K562 (cell line): Measurements from ENCODE around the gene CEP57. TPM values are rescaled to one million over a fixed set of nuclear protein-coding genes. Genes with fewer than 3 reads are reported as not detected.

Source experiments
- ATAC-seq: fragments of 200-7000 bp; cut with Tn5 transposase; 3 replicates; pipeline ENCODE4 v1.9.1; 2020; ENCODE audit warnings: moderate library complexity
- Bru-seq: library from RNA; stranded (reverse); fragments of 400-500 nt; gene quantifications from one replicate; lab custom pipeline; 2021; lab: Mats Ljungman, UMichigan
- BruChase-seq, 2 experiments: library from RNA; stranded (reverse); fragments of 400-500 nt; gene quantifications; one replicate each; lab custom pipeline; 2021; lab: Mats Ljungman, UMichigan
- BruUV-seq: library from RNA; stranded (reverse); fragments of 400-500 nt; replicated peaks from 2 replicates; lab custom pipeline; 2021; lab: Mats Ljungman, UMichigan
- CTCF ChIA-PET: fragments of 300-600 bp; formaldehyde crosslinking; extraction: SDS; loops from one replicate; lab custom pipeline; 2021; ENCODE audit warnings: low intra/inter-chr PET ratio; lab: Yijun Ruan, JAX
- POLR2A ChIA-PET: fragments of 300-600, 350-650 bp; sonication (Branson Sonifier 250); formaldehyde crosslinking; extraction: SDS; loops from one replicate; lab custom pipeline; 2021; ENCODE audit warnings: antibody characterized with exemption, inconsistent platforms; lab: Yijun Ruan, JAX
- DNase-seq, 4 experiments: peaks; one replicate each; pipeline versions ENCODE4 v3.0.0 to v3.0.0-alpha.2; 2011 to 2018; ENCODE audit warnings: low spot score in 3 of 4, mixed read lengths in 3 of 4; ENCODE audit errors: extremely low read depth in 1 of 4
- FAIRE-seq: peaks from 2 replicates; lab custom pipeline; 2011; peaks lifted over from hg19 to GRCh38; lab: Jason Lieb, UNC
- H2AFZ ChIP-seq: 2 replicates; pipeline ENCODE4 v1.6.0; 2011; ENCODE audit warnings: low read depth, low read length, control low read depth, inconsistent platforms
- H3K27ac ChIP-seq: fragments of 200-600 bp; 3 replicates; pipeline ENCODE4 v1.8.0; 2011; ENCODE audit warnings: low read depth, mild to moderate bottlenecking, control low read depth, inconsistent platforms, low read length, moderate library complexity, mixed read lengths; ENCODE audit errors: extremely low read depth
- H3K27me3 ChIP-seq, 2 experiments: fragments of 300-600 bp in 1 of 2; 2 replicates in 1 of 2; 3 replicates in 1 of 2; pipeline versions ENCODE4 v1.6.0 to v1.8.0; 2011; ENCODE audit warnings: inconsistent platforms in 2 of 2, low read length in 2 of 2, mild to moderate bottlenecking in 1 of 2, mixed read lengths in 1 of 2, moderate library complexity in 1 of 2; ENCODE audit not compliant: control insufficient read depth in 2 of 2, insufficient read depth in 2 of 2
- H3K36me3 ChIP-seq: fragments of 300-600 bp; 3 replicates; pipeline ENCODE4 v1.8.0; 2011; ENCODE audit warnings: mild to moderate bottlenecking, low read length, inconsistent platforms; ENCODE audit not compliant: control insufficient read depth, insufficient read depth
- H3K4me1 ChIP-seq, 2 experiments: fragments of 200-600 bp in 1 of 2; replicated peaks in 1 of 2; 2 replicates in 1 of 2; 3 replicates in 1 of 2; pipeline versions ENCODE4 v1.5.1 to v1.8.0; 2011; ENCODE audit warnings: inconsistent platforms in 2 of 2, low read length in 2 of 2, mild to moderate bottlenecking in 1 of 2, mixed read lengths in 1 of 2, moderate library complexity in 1 of 2; ENCODE audit not compliant: control insufficient read depth in 2 of 2, insufficient read depth in 2 of 2
- H3K4me2 ChIP-seq: 2 replicates; pipeline ENCODE4 v1.6.1; 2011; ENCODE audit warnings: low read length, control low read depth, inconsistent platforms, mixed read lengths; ENCODE audit not compliant: insufficient read depth
- H3K4me3 ChIP-seq: fragments of 200-600 bp; sonication (generic), shearing (Covaris generic); 2 replicates; pipeline ENCODE4 v1.5.1; 2016; ENCODE audit warnings: control low read depth, inconsistent platforms
- H3K79me2 ChIP-seq: fragments of 200-600 bp; 3 replicates; pipeline ENCODE4 v1.8.0; 2011; ENCODE audit warnings: low read length, inconsistent platforms; ENCODE audit not compliant: control insufficient read depth, insufficient read depth
- H3K9ac ChIP-seq, 2 experiments: 2 replicates each; pipeline versions ENCODE4 v1.6.0 to v1.6.1; 2011; ENCODE audit warnings: low read depth in 2 of 2, low read length in 2 of 2, control low read depth in 1 of 2, inconsistent platforms in 1 of 2, mild to moderate bottlenecking in 1 of 2, mixed read lengths in 1 of 2; ENCODE audit not compliant: insufficient read depth in 1 of 2
- H3K9me1 ChIP-seq: one replicate; pipeline ENCODE4 v1.6.0; 2011; ENCODE audit warnings: inconsistent platforms, mild to moderate bottlenecking, low read length, moderate library complexity; ENCODE audit not compliant: control insufficient read depth, insufficient read depth
- H3K9me3 ChIP-seq: replicated peaks from 2 replicates; pipeline ENCODE4 v1.5.1; 2011; ENCODE audit warnings: low read depth, low read length, inconsistent platforms; ENCODE audit not compliant: control insufficient read depth, insufficient read depth
- H4K20me1 ChIP-seq: replicated peaks from 2 replicates; pipeline ENCODE4 v1.6.1; 2011; ENCODE audit warnings: low read length, inconsistent platforms, mixed read lengths; ENCODE audit not compliant: control insufficient read depth, insufficient read depth
- ZNF644 ChIP-seq: fragments of 200-800 bp; sonication (Bioruptor generic); IDR thresholded peaks from 2 replicates; pipeline ENCODE4 v1.6.1; 2016; ENCODE audit warnings: low read depth, missing genetic modification characterization, missing compliant biosample characterization
- ZNF696 ChIP-seq: fragments of 250-450 bp; sonication (Bioruptor Pico); conservative IDR thresholded peaks from 2 replicates; pipeline ENCODE4 v1.4.0; 2020; ENCODE audit warnings: mild to moderate bottlenecking, moderate library complexity
- WGBS: fragments of 100-300 bp; shearing (Covaris generic); methylation state at CpG from one replicate; pipeline ENCODE4 v1.1.6; 2016; ENCODE audit warnings: low coverage, mixed read lengths; ENCODE audit not compliant: insufficient coverage; ENCODE audit errors: missing lambda C conversion rate; 5-methylcytosine and 5-hydroxymethylcytosine counted together
- in situ Hi-C: fragments of 300-500 bp; cut with MboI; formaldehyde crosslinking; loops from 4 replicates; pipeline ENCODE4 v1.15.0; 2018; ENCODE audit warnings: inconsistent platforms, mixed read lengths
- intact Hi-C: fragments of 100-400 bp; cut with micrococcal nuclease; formaldehyde crosslinking; loops from 2 replicates; pipeline ENCODE4 v1.14.2; 2022
- long read RNA-seq, 3 experiments: library from polyadenylated mRNA in 2 of 3; library from RNA in 1 of 3; unstranded in 2 of 3; stranded (forward) in 1 of 3; transcript quantifications; one replicate each; pipeline ENCODE4 v2.0.0, GENCODE V29; 2019 to 2022
- polyA minus RNA-seq, 3 experiments: library from RNA; depleted of rRNA, polyadenylated mRNA; stranded (reverse); fragments of >200 nt; gene quantifications; 2 replicates each; pipeline ENCODE4 v1.2.3, GENCODE V29; 2011
- polyA plus RNA-seq, 8 experiments: library from polyadenylated mRNA; depleted of rRNA in 4 of 8; stranded (reverse) in 5 of 8; unstranded in 3 of 8; fragments of >200 nt; fragmentation: Nextera tagmentation in 2 of 8; fragmentation: Illumina TruSeq in 1 of 8; extraction: Ambion mirVana in 2 of 8; extraction: Trizol in 1 of 8; gene quantifications; 2 replicates each; pipeline versions ENCODE4 v1.2.1 to v1.2.3, GENCODE V29; 2011 to 2014; ENCODE audit warnings: inconsistent platforms in 1 of 8, missing spikeins in 1 of 8
- total RNA-seq, 7 experiments: library from RNA; depleted of rRNA in 6 of 7; stranded (reverse); fragments of >200 nt in 6 of 7; fragmentation: Illumina TruSeq in 2 of 7; extraction: Trizol in 2 of 7; gene quantifications; 2 replicates each; pipeline versions ENCODE4 v1.2.1 to v1.2.3, GENCODE V29; 2011 to 2021; ENCODE audit warnings: low replicate concordance in 1 of 7

CEP57 gene
- 28.8 and 122 TPM in 2 replicates for total RNA-seq (2011; cell fraction: chromatin; rRNA removed; ENCODE audit: low replicate concordance)
- 16.0 and 21.6 TPM in 2 replicates for total RNA-seq (2011; cell fraction: nucleolus; rRNA removed)
- total RNA-seq (2011; cell fraction: nucleoplasm; rRNA removed) = 36.4 and 64.2 TPM in 2 replicates
- total RNA-seq (2014; rRNA removed) (50.7 and 62.7 TPM in 2 replicates), total RNA-seq (2014; rRNA removed; fragmentation: Illumina TruSeq; extraction: Trizol) (85.3 and 103 TPM in 2 replicates), total RNA-seq (2015; rRNA removed; fragmentation: Illumina TruSeq; extraction: Trizol) (71.0 and 81.5 TPM in 2 replicates), total RNA-seq (2021) (65.2 and 66.4 TPM in 2 replicates), polyA plus RNA-seq (2011; rRNA removed) (76.5 and 88.1 TPM in 2 replicates), polyA plus RNA-seq (2014; fragmentation: Illumina TruSeq; extraction: Trizol) (67.3 and 74.3 TPM in 2 replicates), polyA plus RNA-seq (2014; fragmentation: Nextera tagmentation; extraction: Ambion mirVana) (10 to 100 TPM; 25.1 to 33.9 TPM), polyA plus RNA-seq (2014; rRNA removed) (47.5 and 54.3 TPM in 2 replicates), polyA minus RNA-seq (2011; rRNA and poly(A)+ RNA removed) (101 and 113 TPM in 2 replicates), Bru-seq, nascent RNA (percentile 91 among the genes with signal in this experiment), BruChase-seq, experiment 1, labeled RNA remaining after a 2-hour chase (percentile 93 among the genes with signal in this experiment), BruChase-seq, experiment 2, labeled RNA remaining after a 6-hour chase (percentile 92 among the genes with signal in this experiment)
- polyA plus RNA-seq (2011; cell fraction: cytosol; rRNA removed) = 26.5 and 37.3 TPM in 2 replicates
- 36.1 and 55.6 TPM in 2 replicates for polyA plus RNA-seq (2011; cell fraction: nucleus; rRNA removed)
- 50.5 and 75.0 TPM in 2 replicates for polyA plus RNA-seq (2012)
- 27.6 and 43.8 TPM in 2 replicates for polyA minus RNA-seq (2011; cell fraction: cytosol; rRNA and poly(A)+ RNA removed)
- polyA minus RNA-seq (2011; cell fraction: nucleus; rRNA and poly(A)+ RNA removed) = 37.0 and 69.0 TPM in 2 replicates
- long read RNA-seq, experiment 1, transcript CEP57-210 (7 exons, 2,084 nt) = minor isoform, 33 of 202 reads
- long read RNA-seq, experiment 1, transcript CEP57-202 (11 exons, 3,178 nt) = major isoform, 68 of 202 reads
- long read RNA-seq, experiment 1, partial matches to known transcripts = 19 of 202 reads
- long read RNA-seq, experiment 1, other reads (novel, unspliced or antisense) = 74 of 202 reads
- long read RNA-seq, experiment 2, partial matches to known transcripts = 5 of 48 reads
- long read RNA-seq, experiment 2, other reads (novel, unspliced or antisense) = 40 of 48 reads
- long read RNA-seq, experiment 3, transcript CEP57-210 (7 exons, 2,084 nt) = major isoform, 13 of 72 reads
- long read RNA-seq, experiment 3, transcript CEP57-202 (11 exons, 3,178 nt) = major isoform, 13 of 72 reads
- long read RNA-seq, experiment 3, partial matches to known transcripts = 30 of 72 reads
- long read RNA-seq, experiment 3, other reads (novel, unspliced or antisense) = 15 of 72 reads

DNA sequence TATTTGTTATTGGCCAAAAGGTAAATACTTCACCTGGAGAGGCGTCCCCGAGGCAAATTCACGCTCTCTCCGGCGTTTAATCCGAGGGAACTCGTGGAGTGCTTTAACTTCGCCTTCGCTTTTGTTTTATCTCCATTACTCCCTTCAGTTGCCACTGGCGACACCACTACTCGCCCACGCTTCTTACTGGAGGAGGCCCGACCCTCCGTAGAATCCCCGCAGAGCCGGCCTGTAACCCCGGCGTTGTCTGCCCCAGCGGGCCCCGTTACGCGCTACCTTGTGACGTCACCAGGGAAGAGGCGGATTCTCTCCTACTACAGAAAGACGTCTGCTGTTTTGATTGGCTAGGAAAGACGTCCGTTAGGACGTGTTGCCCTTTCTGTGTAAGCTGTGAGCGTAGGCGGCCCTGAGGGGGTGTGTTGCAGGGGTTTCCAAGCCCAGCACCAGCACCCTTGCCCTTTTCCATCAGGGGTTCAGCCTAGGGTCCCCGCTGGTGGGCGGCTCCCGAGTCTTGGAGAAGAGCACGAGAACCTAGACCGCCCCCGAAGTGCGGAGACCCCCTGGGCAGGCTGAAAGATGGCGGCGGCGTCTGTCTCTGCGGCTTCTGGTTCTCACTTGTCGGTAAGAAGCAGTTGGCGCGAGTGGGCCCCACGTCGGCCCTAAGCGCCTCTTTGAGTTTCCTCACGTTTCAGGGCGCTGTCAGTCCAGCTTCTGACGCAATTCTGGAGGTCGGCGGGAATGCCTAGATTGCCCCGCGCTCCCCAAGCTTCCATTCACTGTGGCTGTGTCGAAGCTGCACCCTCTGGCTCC is at the start of gene CEP57:
CEP57 (plus strand) TSS at position 376 of the 810 bp plus-strand sequence; CDS start at position 577, 201 bp downstream.
- WGBS = under 1% methylated on average over 51 of the region's 55 CpGs
- FAIRE-seq = peak; percentile 91
- H3K27me3 ChIP-seq = no peaks in the 10 kb centered on the region
- H3K4me3 ChIP-seq = peak within 1 kb of the TSS; percentile 88
- H3K4me2 ChIP-seq = peak within 1 kb of the TSS; percentile 95
- ChIA-PET CTCF (no interaction called here), POLR2A (interaction anchor here (0.6 to 3.8 kb wide), 25 partner anchors 7 to 646 kb away, joined by 3 to 20 read pairs (median 3); partner anchors contain the start of genes CCDC82 and JRKL)
- peaks cover 41% of the 10 kb centered on the region for H3K36me3 ChIP-seq
- peaks cover 6% of the 10 kb centered on the region; the same call in 1 of the 2 replicates for H4K20me1 ChIP-seq
- H2AFZ ChIP-seq = peak within 1 kb of the TSS; percentile 95
- no peaks in the 10 kb centered on the region for H3K9me1 ChIP-seq
- H3K9ac ChIP-seq = peak within 1 kb of the TSS; percentile 96 to 99
- peak; percentile 80 for ATAC-seq
- peaks cover 4 to 14% of the 10 kb centered on the region in 2 experiments; a peak in 4 of 5 replicates for H3K4me1 ChIP-seq
- no peaks in the 10 kb centered on the region for H3K9me3 ChIP-seq
- in situ Hi-C loops (no loop called here), intact Hi-C loops (loop anchor here (5.0 kb wide), 1 partner anchor 452 kb away; no protein-coding TSS in a partner anchor)
- peaks cover 76% of the 10 kb centered on the region for H3K79me2 ChIP-seq
- BruUV-seq = TSS peak; percentile 46
- peak within 1 kb of the TSS; percentile 99 for H3K27ac ChIP-seq
- DNase-seq = peak; percentile 87 to 99 (median 90)
- TF ChIP-seq ZNF696 (CRISPR knock-in tag) (no peak), ZNF644 (no peak)
